ENCODE measurements around the gene SULT1B1.

The SULT1B1 gene

GRCh38 chr4:69748173-69748572 lies 12.2 kb downstream of the SULT1B1 start:
- DNase-seq: no peak

GRCh38 chr4:69744157-69744478 lies 16.3 kb downstream of the SULT1B1 start:
- no peak for DNase-seq

- no peak for DNase-seq
Observed at GRCh38 chr4:69743476-69744156, 16.8 kb downstream of the SULT1B1 start.

GRCh38 chr4:69742596-69742995 lies 17.8 kb downstream of the SULT1B1 start:
- no peak for DNase-seq

GRCh38 chr4:69738872-69739271 lies 21.5 kb downstream of the SULT1B1 start:
- DNase-seq: no peak

GRCh38 chr4:69735119-69735518 lies 25.3 kb downstream of the SULT1B1 start:
- DNase-seq: no peak

GRCh38 chr4:69731847-69732246 lies 28.6 kb downstream of the SULT1B1 start:
- DNase-seq: no peak

GRCh38 chr4:69731241-69731640 lies 29.2 kb downstream of the SULT1B1 start:
- DNase-seq: no peak

- no peak for DNase-seq
Observed at GRCh38 chr4:69730002-69730401, 30.4 kb downstream of the SULT1B1 start.

- DNase-seq: no peak
Observed at GRCh38 chr4:69727926-69728325, 32.5 kb downstream of the SULT1B1 start.

GRCh38 chr4:69727426-69727825 lies 33.0 kb downstream of the SULT1B1 start:
- no peak for DNase-seq

- DNase-seq: no peak
Observed at GRCh38 chr4:69726971-69727370, 33.4 kb downstream of the SULT1B1 start.

- no peak for DNase-seq
Observed at GRCh38 chr4:69718396-69719271, 41.8 kb downstream of the SULT1B1 start.

- no peak for DNase-seq
Observed at GRCh38 chr4:69717778-69718177, 42.6 kb downstream of the SULT1B1 start.

- no peak for DNase-seq
Observed at GRCh38 chr4:69716654-69717053, 43.8 kb downstream of the SULT1B1 start.

GRCh38 chr4:69714086-69714485 lies 46.3 kb downstream of the SULT1B1 start:
- no peak for DNase-seq

GRCh38 chr4:69713593-69713992 lies 46.8 kb downstream of the SULT1B1 start:
- no peak for DNase-seq

GRCh38 chr4:69710580-69710979 lies 49.8 kb downstream of the SULT1B1 start:
- no peak for DNase-seq

- DNase-seq: no peak
Observed at GRCh38 chr4:69708211-69708610, 52.2 kb downstream of the SULT1B1 start.

GRCh38 chr4:69707807-69708206 lies 52.6 kb downstream of the SULT1B1 start:
- DNase-seq: no peak

- no peak for DNase-seq
Observed at GRCh38 chr4:69702201-69702600, 58.2 kb downstream of the SULT1B1 start.

- DNase-seq: no peak
Observed at GRCh38 chr4:69701696-69702095, 58.7 kb downstream of the SULT1B1 start.

GRCh38 chr4:69697536-69698242 lies 62.7 kb downstream of the SULT1B1 start:
- DNase-seq: no peak

All from C1 segment of cervical spinal cord (tissue), 14 donors.